ENCODE measurements around the gene POLR2E.
A peak's percentile ranks its signal among the peaks of the same experiment; 100 is the strongest.

The POLR2E gene

DNA sequence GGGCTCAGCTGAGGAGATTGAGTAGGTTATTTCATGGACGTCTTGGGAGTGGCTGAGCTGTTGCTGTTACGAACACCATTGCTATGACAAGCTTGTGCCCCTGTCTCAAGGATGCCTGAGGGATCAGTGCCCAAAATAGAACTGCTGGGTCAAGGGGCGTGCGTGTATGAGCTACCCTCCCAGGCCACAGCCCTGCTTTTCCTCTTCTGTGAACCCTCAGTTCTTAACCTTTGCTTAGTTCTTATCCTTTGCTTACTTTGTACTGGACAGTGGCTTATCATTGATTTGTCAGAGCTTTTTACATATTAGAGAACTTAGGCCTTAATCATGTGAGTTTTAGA, 19.2 kb downstream of the POLR2E start:
- no peak for DNase-seq

DNA sequence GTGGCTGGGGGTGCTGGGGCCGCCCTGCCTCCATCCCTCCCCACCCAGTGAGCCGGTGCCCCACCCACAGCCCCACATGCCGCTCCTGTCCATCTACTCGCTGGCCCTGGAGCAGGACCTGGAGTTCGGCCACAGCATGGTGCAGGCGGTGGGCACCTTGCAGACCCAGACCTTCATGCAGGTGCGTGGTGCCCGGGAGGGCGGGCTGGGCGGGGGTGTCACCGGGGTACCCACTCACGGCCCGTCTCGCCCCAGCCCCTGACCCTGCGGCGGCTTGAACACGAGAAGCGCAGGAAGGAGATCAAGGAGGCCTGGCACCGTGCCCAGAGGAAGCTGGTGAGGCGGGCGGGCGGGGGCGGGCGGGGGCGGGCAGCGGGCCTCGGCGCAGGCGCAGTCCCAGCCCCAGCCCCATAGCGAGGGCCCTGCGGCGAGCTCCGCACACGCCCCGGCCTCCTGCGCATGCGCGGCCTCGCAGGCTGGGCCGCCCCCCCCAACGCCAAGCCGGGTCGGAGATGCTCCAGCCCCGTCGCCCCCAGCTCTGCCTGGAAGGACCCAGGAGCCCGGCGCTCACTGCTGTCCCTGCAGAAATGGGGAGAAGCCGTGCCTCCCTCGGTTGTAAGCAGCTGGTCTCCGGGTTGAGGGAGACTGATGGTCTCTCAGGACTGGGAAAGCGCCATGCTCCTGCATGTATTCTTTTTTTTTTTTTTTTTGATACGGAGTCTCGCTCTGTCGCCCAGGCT, 20.5 kb downstream of the POLR2E start:
- DNase-seq = peak; percentile 91

DNA sequence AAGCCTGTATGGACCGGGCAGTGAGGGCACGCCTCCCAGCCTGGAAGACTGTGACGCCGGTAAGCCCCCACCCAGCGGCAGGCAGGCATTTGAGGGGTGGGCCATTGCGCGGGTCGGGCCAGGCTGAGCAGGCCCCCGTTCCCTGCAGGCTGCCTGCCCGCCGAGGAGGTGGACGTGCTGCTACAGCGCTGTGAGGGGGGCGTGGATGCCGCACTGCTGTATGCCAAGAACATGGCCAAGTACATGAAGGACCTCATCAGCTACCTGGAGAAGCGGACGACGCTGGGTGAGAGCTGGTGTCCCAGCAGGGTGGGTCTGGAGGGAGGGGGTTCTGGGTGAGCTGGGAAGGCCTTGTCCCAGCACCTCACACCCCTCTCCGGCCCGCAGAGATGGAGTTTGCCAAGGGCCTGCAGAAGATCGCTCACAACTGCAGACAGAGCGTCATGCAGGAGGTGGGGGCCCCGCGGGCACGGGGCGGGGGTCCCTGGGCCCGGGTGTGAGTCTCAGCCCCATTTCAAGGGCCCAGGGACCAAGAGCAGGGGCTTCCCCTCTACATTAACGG, 21.1 kb downstream of the POLR2E start:
- DNase-seq = no peak

DNA sequence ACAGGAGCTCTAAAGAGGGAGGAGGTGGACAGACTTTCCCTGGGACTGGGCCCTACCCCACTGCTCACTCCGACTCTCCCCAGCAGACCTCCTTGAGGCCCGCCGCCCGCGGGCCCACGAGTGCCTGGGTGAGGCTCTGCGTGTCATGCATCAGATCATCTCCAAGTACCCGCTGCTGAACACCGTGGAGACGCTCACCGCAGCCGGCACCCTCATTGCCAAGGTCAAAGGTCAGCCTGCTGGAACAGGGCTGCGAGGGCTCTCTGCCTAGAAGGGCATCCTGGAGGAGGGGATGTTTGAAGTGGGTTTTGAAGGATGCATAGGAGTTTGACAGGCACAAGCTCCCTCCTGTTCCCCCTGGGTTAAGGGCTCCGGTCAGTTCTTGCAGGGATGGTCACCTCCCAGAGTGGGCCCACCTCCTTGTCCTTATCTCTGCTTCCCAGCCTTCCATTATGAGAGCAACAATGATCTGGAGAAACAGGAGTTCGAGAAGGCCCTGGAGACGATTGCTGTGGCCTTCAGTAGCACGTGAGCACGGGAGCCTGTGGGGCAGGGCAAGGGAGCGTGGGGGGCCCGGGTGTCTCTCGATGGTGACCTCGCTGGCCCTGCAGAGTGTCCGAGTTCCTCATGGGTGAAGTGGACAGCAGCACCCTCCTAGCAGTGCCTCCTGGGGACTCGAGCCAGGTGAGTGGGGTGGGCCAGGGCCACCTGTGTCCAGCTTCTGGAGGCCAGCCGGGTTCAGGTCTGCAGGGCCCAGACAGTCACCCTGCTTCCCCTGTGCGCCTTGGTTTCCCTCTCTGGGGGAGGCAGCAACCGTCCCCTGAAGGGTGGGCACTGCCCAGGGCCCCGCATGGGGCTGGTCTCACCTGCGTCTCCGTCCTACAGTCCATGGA, 21.9 kb downstream of the POLR2E start:
- no peak for DNase-seq

DNA sequence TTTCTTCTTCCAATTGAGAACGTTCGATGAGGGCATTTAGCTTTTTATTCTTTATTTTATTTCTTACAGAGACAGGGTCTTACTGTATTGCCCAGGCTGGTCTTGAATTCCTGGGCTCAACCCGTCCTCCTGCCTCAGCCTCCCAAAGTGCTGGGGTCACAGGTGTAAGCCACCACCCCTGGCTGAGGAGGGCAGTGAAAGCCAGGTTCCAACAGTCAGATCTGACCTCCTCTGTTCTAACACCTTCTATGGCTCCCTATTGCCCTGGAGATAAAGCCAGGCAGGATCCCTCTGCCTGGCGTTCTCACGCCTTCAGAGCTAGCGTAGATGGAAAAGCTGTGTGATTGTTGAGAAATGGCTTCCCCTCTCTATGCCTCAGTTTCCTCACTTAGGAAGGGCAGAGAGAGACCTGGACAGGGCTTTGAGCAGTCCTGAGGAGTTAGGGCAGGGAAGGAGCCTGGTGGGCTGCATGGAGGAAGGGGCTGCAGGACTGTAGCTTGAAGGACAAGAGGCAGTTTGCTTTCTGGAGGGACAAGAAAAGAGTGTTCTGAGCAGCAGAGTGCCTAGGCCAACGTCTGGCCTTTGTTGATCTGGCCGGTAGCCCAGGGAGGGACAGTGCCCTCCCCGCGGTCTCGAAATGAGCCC, 22.7 kb downstream of the POLR2E start:
- DNase-seq = no peak

DNA sequence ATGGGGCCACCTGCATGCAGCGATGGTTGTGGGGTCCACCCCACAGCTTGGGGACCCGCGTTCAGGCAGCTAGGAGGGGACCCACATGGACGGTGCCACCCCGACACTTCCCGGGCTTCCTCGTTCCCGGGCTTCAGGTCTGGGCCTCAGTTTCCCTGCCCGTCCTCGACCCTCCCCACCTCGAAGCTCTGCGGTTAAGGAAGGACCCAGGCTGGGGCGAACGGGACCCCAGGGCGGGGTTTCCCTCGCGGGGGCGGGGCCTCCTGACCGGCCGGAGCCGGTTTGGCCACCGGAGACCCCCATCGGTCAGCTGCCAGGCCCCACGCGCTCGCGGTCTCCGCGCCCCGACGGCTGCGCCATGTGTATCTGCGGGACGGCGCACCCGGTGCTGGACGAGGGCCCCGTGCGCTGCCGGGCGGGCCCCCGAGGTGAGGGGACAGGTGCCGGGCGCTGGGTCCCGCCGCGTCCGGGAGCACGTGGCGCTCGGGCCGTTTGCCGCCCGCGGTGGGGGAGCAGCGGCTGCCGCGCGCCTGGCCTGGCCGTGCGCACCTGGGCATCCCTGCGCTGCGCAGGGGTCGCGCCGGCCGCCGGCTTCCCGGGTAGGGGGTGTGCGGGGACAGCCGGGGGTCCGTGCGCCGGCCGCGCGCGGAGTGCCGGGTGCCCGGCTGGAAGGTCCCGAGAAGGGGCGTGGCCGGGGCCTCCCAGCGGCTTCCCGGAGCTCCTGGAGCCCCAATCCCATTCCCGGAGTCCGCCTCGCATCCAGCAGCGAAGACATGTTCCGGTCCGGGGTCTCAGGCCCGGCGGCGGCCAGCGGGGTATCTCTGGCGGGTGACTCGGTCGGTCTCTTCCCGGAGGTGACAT, 24.0 kb downstream of the POLR2E start:
- DNase-seq = no peak

DNA sequence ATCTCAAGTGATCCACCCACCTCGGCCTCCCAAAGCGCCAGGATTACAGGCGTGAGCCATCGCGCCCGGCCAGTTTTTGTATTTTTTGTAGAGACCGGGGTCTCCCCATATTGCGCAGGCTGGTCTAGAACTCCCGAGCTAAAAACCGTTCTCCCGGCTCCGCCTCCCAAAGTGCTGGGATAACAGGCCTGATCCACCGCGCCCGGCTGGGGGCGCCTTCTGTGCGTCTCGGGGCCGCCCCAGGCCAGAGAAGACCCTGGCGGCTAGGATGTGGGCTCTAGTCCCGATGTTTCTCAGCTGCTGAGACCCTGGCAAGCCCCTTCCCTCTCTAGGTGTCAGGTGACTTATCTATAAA, 24.6 kb downstream of the POLR2E start:
- DNase-seq = no peak

DNA sequence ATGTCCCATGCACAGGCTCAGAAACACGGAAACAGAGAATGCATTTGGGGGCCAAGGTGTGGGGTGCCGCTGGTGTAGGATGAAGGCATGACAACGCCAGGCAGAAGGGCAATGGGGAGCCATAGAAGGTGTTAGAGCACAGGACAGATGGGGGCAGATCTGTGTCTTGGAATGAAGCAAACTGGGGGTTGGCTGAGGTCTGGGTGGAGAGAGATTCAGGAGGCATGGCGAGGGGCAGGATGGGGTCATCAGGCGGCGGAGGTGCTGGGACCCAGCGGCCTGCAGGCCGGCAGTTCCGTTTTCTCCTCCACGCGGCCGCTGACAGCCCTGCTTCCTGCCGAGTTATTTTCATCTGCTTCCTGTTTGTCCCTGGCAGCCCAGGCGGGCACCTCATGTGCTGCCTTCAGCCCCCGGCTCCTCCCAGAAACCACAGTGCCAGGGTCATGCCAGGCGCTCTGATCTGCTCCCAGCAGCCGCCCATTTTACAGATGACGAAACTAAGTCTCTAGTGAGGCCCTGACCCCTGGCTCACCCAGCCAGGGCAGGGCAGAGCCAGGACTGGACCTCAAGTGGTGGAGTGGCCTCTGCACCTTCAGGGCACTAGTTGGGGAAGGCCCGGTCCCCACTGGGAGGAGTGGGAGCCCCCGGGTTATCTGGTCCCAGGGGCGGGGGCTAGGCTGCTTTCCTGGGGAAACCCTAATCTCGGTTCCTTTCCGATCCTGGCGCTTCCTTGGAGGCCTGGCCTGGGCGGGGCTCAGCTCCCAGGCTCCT, 26.0 kb downstream of the POLR2E start:
- DNase-seq = no peak

DNA sequence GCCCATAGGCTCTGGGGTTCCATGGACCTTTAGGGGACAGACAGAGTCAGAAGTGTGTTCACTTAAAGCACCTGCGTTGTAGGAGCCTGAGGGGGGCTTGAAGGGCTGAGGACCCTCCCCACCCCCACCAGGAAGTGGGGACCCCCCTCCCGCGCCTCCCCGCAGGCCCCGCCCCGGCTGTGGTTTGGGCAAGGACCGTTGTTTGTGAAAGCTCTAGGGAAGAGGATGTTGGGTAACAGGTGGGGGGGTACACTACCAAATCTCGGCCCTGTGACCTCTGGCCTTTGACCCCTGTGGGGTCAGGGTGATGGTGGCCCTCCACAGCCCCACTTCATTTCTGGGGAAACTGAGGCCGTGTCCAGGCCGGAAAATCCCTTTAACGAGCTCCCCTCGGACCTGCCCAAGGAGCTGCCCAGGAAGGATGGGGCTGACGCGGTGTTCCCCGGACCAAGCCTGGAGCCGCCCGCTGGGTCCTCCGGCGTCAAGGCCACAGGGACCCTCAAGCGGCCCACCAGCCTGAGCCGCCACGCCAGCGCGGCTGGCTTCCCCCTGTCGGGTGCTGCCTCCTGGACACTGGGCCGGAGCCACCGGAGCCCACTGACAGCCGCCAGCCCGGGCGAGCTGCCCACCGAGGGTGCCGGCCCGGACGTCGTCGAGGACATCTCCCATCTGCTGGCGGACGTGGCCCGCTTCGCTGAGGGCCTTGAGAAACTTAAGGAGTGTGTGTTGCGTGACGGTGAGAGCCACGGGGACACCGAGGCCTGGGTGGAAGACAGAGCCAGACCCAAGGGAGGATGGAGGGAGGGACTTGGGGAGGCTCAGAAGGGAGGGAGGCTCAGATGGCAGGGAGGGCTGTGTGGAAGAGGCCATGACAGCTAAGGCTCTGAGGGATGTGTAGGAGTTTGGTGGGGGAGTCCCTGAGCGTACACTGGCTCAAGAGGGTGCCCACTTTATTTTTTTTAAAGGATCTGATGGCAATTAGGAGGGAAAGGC, 26.9 kb downstream of the POLR2E start:
- no peak for DNase-seq

DNA sequence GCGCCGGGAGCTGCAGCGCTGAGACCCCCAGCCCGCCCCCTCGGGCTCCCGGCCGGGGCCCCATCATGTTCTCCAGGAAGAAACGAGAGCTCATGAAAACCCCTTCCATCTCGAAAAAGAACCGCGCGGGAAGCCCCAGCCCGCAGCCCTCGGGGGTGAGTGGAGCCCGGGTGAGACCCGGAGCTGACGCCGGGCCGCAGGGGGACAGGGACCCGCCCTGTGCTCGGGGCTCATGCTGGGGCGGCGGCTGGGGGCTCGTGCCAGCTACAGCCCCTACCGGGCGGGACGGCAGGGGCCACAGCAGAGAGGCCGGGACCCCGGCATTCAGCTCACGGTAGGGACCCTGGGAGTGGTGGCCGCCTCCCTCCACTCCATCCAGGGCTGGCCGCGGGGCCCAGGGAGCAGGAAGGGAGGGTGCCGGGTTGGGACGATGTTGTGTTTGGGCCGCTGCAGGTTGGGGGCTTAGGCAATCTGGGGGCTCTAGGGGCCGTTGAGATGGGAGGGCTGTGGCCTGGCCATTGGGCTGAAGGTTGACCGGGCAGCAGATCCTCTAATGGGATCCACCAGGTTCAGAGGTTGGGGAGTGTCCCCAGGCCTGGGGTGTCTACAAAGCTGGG, 27.7 kb downstream of the POLR2E start:
- DNase-seq = no peak

DNA sequence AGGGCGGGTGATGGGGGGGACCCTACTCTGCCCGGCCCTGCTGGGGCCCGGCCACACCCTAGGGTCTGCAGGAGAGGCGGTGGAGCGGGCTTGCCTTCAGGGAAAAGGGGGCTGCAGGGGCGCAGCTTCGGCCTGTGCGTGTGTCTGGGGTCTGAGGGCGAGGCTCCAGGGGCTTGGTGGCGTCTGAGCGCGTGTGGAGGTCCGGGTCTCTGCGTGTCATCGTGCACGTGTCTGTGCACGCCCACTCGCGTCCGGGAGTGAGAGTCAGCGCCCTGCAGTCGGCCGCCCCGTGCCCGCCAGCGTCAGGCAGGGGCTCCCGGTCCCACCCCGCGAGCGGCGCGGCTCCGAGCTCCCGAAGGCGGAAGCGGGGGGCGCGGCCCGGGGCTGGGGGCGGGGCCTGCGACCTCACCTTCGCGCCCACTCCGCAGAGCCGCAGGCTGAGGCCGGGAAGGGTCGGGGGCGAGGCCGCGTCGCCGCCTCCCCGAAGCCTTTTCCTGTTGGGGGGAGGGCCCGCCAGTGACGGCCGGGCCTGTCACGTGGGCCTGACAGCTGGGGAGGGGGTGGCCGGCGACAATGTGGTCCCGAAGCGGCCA, 28.3 kb downstream of the POLR2E start, which contains the start of gene ARHGAP45:
ARHGAP45 (plus strand) TSS at position 420 of the 593 bp plus-strand sequence. CDS start 239 bp downstream, outside the sequence.
- DNase-seq = no peak

DNA sequence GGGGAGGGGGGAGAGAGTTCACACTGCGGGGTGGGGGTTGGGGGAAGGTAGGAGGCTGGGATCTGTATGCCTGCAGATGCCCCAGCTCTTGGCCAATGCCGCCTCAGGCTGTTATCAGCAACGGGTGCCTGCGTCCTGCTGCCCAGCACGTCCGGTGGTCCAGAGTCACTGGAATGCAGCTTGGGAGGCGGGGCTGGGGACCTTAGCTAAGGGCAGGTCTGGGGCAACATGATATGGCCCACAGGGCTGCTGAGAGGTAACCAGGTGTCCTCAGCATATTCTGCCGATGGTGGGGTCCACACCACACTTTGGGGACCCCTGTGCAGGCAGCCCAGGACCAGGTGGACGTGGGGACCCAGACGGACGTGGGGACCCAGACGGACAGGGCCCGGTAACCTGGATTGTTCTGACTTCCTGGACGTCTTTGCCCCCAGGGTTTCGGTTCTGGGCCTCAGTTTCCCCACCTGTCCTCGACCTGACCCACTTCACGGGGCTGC, 28.9 kb downstream of the POLR2E start:
- DNase-seq = no peak

DNA sequence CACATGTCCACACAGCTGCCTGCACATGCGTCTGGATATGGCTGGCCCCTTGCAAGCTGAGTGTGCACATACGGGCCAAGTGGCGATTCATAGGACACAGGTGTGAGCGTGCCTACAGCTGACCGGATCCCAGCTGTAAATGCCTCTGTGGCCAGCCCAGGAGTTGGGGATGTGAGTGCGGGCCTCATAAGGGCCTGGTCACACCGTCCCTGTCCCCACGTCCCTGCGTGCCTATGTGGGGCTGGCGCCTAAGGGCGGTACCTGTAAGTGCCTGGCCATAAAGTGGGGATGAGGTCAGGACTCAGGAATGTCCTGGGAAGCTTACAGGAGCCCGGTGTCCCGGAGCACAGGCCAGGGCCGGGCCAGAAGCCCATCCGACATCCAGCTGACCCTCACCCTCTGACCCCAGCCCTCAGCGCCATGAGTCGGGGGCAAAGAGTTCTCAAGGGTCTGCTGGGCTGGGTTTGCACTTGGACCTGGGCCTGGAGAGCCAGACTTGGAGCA, 29.5 kb downstream of the POLR2E start:
- no peak for DNase-seq

DNA sequence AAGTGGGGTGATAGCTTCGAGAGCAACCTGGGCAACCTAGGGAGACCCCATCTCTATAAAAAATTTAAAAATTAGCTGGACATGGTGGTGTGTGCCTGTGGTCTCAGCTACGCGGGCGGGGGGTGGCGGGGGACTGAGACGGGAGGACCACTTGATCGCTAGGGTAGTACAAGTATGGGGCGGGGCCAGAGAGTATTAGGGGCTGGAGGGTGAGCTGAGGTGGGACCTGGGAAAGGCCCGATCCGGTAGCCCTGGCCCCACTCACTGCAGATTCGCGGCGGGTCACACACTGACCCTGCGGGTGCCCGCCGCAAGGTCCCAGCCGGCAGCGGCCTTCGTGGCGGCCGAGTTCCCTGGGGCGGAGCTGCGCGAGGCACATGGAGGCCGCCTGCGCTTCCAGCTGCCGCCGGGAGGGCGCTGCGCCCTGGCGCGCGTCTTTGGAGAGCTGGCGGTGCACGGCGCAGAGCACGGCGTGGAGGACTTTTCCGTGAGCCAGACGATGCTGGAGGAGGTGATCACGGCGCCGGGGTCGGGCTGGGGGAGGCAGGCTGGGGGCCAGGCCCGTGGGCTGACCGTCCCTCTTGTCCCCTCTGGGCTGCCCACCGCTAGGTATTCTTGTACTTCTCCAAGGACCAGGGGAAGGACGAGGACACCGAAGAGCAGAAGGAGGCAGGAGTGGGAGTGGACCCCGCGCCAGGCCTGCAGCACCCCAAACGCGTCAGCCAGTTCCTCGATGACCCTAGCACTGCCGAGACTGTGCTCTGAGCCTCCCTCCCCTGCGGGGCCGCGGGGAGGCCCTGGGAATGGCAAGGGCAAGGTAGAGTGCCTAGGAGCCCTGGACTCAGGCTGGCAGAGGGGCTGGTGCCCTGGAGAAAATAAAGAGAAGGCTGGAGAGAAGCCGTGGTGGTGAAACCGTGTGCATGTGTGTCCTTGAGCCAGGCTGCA, 30.2 kb downstream of the POLR2E start:
- DNase-seq = peak; percentile 33

DNA sequence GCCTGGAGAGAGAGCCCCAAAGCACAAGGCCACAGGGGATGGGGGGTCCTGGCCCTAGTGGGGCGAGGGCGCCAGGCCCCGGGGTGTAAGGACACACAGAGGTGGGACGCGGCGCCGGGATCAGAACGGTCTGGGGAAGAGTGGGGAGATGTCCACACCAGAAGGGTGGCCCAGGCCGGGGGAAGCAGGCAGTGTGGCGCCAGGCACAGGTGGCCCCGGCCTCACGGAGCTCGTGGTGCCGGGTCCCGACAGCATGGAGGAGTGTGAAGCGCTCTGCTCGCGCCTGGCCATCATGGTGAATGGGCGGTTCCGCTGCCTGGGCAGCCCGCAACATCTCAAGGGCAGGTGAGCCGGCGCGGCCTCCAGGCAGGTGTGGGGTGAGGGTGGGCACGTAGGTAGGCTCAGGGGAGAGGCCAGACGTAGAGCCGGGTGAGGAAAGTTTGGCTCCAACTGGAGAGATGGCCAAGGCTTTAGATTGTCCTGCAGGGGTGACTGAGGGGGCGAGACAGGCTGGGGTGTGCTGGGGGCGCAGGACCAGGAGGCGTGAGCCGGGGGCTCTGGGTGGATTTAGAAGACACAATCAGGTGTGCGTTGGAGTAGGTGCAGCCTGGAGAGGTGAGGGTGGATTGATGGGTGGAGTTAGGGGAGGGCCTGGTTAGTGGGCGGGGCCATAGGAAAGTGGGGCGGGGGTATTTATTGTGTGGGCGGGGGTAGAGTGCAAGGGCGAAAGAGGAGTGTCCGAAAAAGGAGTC, 31.1 kb downstream of the POLR2E start:
- DNase-seq = no peak

DNA sequence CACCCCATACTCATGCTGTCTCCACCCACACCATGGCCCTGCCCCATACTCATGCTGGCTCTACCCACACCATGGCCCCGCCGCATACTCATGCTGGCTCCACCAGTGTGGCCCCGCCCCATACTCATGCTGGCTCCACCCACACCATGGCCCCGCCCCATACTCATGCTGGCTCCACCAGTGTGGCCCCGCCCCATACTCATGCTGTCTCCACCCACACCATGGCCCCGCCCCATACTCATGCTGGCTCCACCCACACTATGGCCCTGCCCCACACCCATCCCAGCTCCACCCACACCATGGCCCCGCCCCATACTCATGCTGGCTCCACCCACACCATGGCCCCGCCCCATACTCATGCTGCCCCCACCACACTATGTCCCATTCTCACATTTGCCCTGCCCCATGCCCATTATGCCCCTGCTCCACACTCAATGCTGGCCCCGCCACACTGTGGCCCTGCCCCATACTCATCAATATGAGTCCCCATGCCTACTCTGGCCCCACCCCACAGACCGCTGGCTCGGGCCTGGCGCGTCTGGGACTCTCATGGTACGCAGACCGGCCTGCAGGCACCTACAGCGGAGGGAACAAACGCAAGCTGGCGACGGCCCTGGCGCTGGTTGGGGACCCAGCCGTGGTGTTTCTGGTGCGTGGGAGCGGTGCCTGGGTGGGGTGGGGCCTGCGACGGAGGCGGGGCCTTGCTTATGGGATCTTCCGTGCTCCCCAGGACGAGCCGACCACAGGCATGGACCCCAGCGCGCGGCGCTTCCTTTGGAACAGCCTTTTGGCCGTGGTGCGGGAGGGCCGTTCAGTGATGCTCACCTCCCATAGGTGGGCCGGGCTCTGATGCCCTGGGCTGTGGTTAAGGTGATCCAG, 31.9 kb downstream of the POLR2E start:
- no peak for DNase-seq

All from NCI-H345 (cell line).